Mucosa of descending colon (tissue), 3 donors: ENCODE results near the gene HDAC9. TPM values are rescaled to one million over a fixed set of nuclear protein-coding genes. Genes with fewer than 3 reads are reported as not detected.

Source experiments
- ATAC-seq: fragments of 200-7000 bp; cut with Tn5 transposase; one replicate; pipeline ENCODE4 v1.9.1; 2020; ENCODE audit warnings: mild to moderate bottlenecking, moderate library complexity
- DNase-seq, 3 donors: peaks; one replicate each; pipeline ENCODE4 v3.0.0-alpha.2; 2020
- H3K36me3 ChIP-seq: fragments of 200-600 bp; one replicate; pipeline ENCODE4 v1.8.0; 2021; ENCODE audit warnings: low read depth, mild to moderate bottlenecking
- H3K4me1 ChIP-seq: fragments of 200-600 bp; one replicate; pipeline ENCODE4 v1.8.0; 2021; ENCODE audit warnings: low read depth, mild to moderate bottlenecking
- H3K4me3 ChIP-seq: fragments of 200-600 bp; one replicate; pipeline ENCODE4 v1.8.0; 2021; ENCODE audit warnings: mild to moderate bottlenecking
- H3K9me3 ChIP-seq: fragments of 200-600 bp; one replicate; pipeline ENCODE4 v1.8.0; 2021; ENCODE audit warnings: mild to moderate bottlenecking
- intact Hi-C, 2 donors: fragments of 100-400 bp; cut with DNase I in 1 of 2; cut with micrococcal nuclease in 1 of 2; formaldehyde crosslinking; loops; one replicate each; pipeline versions ENCODE4 v1.11.0 to v1.11.1; 2022; cut with DNase I, micrococcal nuclease
- total RNA-seq, 3 donors: library from RNA; stranded (reverse); fragmentation: NEBNext Ultra II Directional in 2 of 3; extraction: Animal tissue kit (Norgen Biotek cat#: 25700) in 2 of 3; gene quantifications; one replicate each; pipeline versions ENCODE4 v1.2.1 to v1.2.4, GENCODE V29; 2021 to 2023
- TF ChIP-seq, protein P1 (sequence below): fragments of 200-600 bp; IDR thresholded peaks from one replicate; pipeline ENCODE4 v1.8.0; 2022; ENCODE audit warnings: antibody characterized with exemption, mild to moderate bottlenecking
- donor health status: DM: no; HTN: no; CAD: no; lungs with moderate emphysema.
- donor health status: DM: no; HTN: no; CAD: no.
- donor health status: DM: no; HTN: yes; CAD: no.

HDAC9 gene
- total RNA-seq, 3 donors from 2014 or later: 16.0 to 20.4 (median 17.5) TPM

DNA sequence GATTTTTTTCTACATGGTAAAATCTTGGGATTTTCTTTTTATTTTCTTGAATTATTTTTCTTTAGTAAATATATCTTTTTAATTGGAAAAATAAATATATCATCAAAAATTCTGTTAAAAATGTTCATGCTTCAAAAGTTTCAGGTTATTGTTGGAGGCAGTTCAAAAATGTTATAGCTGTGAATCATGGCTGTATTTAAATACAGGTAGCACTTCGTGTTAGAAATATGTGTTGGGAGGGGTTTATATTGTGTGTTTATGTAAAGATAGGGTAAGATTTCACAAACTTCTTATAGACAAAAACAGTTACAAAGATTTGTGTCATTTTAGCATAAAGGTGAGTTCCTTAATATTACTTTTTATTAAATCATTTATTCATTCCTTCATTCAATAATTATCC is 60.4 kb downstream of the HDAC9 start:
- TF ChIP-seq, protein P1, sequence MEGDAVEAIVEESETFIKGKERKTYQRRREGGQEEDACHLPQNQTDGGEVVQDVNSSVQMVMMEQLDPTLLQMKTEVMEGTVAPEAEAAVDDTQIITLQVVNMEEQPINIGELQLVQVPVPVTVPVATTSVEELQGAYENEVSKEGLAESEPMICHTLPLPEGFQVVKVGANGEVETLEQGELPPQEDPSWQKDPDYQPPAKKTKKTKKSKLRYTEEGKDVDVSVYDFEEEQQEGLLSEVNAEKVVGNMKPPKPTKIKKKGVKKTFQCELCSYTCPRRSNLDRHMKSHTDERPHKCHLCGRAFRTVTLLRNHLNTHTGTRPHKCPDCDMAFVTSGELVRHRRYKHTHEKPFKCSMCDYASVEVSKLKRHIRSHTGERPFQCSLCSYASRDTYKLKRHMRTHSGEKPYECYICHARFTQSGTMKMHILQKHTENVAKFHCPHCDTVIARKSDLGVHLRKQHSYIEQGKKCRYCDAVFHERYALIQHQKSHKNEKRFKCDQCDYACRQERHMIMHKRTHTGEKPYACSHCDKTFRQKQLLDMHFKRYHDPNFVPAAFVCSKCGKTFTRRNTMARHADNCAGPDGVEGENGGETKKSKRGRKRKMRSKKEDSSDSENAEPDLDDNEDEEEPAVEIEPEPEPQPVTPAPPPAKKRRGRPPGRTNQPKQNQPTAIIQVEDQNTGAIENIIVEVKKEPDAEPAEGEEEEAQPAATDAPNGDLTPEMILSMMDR: no peak
- ATAC-seq (no peak), DNase-seq (no peak)
- Histone ChIP-seq H3K4me3 (no peak overlapping the region), H3K36me3 (no peaks in the 10 kb centered on the region), H3K9me3 (no peaks in the 10 kb centered on the region), H3K4me1 (no peaks in the 10 kb centered on the region)
- intact Hi-C loops: no loop called here

DNA sequence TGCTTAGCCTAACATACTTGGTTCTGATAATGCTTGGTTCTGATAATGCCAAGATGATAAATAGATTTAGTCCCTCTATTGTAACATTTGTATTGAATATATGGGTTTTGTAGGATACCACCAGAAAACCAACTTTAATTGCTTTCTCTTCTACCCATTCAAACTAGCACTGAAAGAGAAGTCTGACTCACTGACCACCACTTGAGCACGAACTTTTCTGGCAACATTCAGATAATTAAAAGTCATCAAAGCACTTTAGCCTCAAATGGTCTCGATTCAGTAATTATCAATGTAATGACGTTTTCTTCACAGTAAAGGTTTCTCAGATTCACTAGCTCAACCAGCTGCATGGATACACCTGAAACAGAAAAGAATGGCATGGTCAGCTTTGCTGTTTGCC is 63.0 kb downstream of the HDAC9 start:
- H3K9me3 ChIP-seq: no peaks in the 10 kb centered on the region
- H3K4me3 ChIP-seq: no peak overlapping the region
- intact Hi-C loops: no loop called here
- TF ChIP-seq, protein P1: no peak
- H3K4me1 ChIP-seq: no peaks in the 10 kb centered on the region
- no peak for DNase-seq
- no peaks in the 10 kb centered on the region for H3K36me3 ChIP-seq
- no peak for ATAC-seq

DNA sequence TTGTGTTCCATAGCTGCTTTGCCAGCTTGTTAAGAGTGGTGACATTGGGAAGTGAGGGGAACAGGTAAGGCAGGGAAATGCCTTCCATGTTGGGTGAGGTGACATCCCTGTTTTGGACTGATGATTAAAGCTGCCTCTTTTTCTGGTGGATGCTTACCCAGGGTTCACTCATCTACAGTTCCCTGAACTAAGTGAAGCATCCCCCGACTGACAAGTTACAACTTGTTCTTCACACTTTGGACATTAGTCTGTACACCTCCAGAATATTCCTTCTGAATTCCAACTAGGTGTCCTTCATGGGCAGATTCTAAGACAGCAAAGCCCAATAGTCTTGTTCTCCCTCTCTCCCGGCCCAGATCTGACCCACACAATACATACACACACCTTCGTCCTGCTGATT is 63.4 kb downstream of the HDAC9 start:
- intact Hi-C loops: no loop called here

DNA sequence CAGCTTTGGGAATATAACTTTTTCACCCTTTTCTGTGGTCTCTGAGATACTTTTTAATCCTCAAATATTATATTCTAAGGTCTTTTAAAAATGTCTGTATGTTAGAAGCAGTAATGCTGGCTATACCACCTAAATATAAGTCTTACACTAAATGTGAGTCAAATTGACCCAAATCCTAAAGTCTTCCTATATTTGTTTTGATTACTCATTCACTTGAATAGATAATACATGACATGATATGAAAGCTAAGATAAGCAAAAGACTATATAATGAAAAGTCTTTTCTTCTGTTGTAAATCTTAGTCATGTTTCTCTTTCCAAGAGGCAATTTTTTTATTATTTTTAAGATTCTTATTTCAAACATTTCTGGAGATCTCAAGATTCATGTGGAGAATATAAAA is 64.2 kb downstream of the HDAC9 start:
- TF ChIP-seq, protein P1: no peak

More for the DNA sequence above, 63.4 kb downstream of the HDAC9 start:
- H3K36me3 ChIP-seq: no peaks in the 10 kb centered on the region
- H3K4me3 ChIP-seq: no peak overlapping the region
- TF ChIP-seq, protein P1: no peak
- no peaks in the 10 kb centered on the region for H3K9me3 ChIP-seq
- no peaks in the 10 kb centered on the region for H3K4me1 ChIP-seq
- ATAC-seq (no peak), DNase-seq (no peak)

DNA sequence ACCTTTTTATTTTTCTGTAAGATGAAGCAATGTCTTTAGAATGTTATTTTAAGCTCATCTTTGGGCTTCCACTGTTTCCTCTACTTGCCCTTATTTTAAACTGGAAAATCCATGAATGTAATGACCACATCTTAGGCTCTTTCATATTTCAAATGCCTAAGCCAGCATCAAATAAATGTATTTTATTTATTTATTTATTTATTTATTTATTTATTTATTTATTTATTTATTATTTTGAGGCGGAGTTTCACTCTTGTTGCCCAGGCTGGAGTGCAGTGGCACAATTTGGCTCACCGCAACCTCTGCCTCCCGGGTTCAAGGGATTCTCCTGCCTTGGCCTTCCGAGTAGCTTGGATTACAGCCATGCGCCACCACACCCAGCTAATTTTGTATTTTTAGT is 69.2 kb downstream of the HDAC9 start:
- H3K4me1 ChIP-seq: no peaks in the 10 kb centered on the region
- DNase-seq: no peak
- ATAC-seq: no peak
- TF ChIP-seq, protein P1: no peak
- H3K4me3 ChIP-seq: no peak overlapping the region
- no peaks in the 10 kb centered on the region for H3K9me3 ChIP-seq
- intact Hi-C loops: no loop called here
- no peaks in the 10 kb centered on the region for H3K36me3 ChIP-seq

More for the DNA sequence above, 64.2 kb downstream of the HDAC9 start:
- Histone ChIP-seq H3K36me3 (no peaks in the 10 kb centered on the region), H3K4me1 (no peaks in the 10 kb centered on the region), H3K9me3 (no peaks in the 10 kb centered on the region), H3K4me3 (no peak overlapping the region)
- DNase-seq: no peak
- intact Hi-C loops: no loop called here
- ATAC-seq: no peak

DNA sequence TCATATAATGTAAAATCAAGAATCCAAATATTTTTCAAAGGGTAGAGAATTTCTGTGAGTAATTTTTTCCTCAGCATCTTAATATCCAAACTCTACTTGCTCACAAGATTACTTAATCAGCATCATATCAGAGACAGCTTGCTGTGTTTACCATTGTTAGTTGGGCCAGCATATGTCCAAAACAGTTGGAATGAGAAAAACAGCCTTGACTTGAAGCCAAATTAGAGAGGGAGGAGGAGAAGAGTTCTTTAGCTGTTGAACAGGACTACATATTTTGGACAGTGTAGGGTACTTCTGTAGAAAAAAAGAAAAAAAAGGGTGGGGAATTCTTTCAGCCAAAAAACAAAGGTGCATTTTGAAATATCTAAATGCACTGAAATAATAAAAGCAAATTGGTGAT is 69.8 kb downstream of the HDAC9 start:
- Histone ChIP-seq H3K4me3 (no peak overlapping the region), H3K36me3 (no peaks in the 10 kb centered on the region), H3K9me3 (no peaks in the 10 kb centered on the region), H3K4me1 (no peaks in the 10 kb centered on the region)
- TF ChIP-seq, protein P1: no peak
- DNase-seq (no peak), ATAC-seq (no peak)
- intact Hi-C loops: no loop called here
